Gastroesophageal sphincter (tissue), 4 donors: Measurements from ENCODE around the gene PURA. TPM values are rescaled to one million over a fixed set of nuclear protein-coding genes. Genes with fewer than 3 reads are reported as not detected.

Source experiments
- ATAC-seq: fragments of 150-250 bp; one replicate; pipeline ENCODE4 v1.9.1; 2016; ENCODE audit warnings: mild to moderate bottlenecking, moderate library complexity
- H3K27ac ChIP-seq, 4 donors: fragments of 200-600 bp; sonication (generic) in 3 of 4; 1 replicate in 3 of 4; 2 replicates in 1 of 4; pipeline ENCODE4 v1.5.1; 2016 to 2019
- H3K27me3 ChIP-seq: fragments of 200-600 bp; sonication (generic); one replicate; pipeline ENCODE4 v1.5.1; 2019
- H3K36me3 ChIP-seq, 2 donors: fragments of 200-600 bp; sonication (generic); one replicate each; pipeline ENCODE4 v1.5.1; 2019; ENCODE audit warnings: control low read depth in 1 of 2
- H3K4me1 ChIP-seq, 3 donors: fragments of 200-600 bp; sonication (generic); 1 replicate in 2 of 3; 2 replicates in 1 of 3; pipeline ENCODE4 v1.5.1; 2016 to 2019; ENCODE audit warnings: control low read depth in 2 of 3
- H3K4me3 ChIP-seq, 2 donors: fragments of 200-600 bp; sonication (generic); one replicate each; pipeline ENCODE4 v1.5.1; 2019; ENCODE audit warnings: mild to moderate bottlenecking in 1 of 2, moderate library complexity in 1 of 2
- H3K9me3 ChIP-seq, 3 donors: fragments of 200-600 bp; sonication (generic); one replicate each; pipeline ENCODE4 v1.5.1; 2017 to 2019; ENCODE audit warnings: control low read depth in 2 of 3
- CTCF ChIP-seq, 4 experiments: fragments of 200-600 bp in 2 of 4; fragments of 450-650 bp in 2 of 4; sonication (generic) in 1 of 4; IDR thresholded peaks; one replicate each; pipeline ENCODE4 v1.5.1; 2017 to 2019; ENCODE audit warnings: antibody characterized with exemption in 4 of 4, mild to moderate bottlenecking in 2 of 4, moderate library complexity in 2 of 4
- EP300 ChIP-seq: sonication (generic); formaldehyde crosslinking; IDR thresholded peaks from one replicate; pipeline ENCODE4 v1.6.1; 2017; ENCODE audit warnings: antibody characterized with exemption, mild to moderate bottlenecking
- POLR2A ChIP-seq, 2 donors: fragments of 450-650 bp; IDR thresholded peaks; one replicate each; pipeline ENCODE4 v1.6.1; 2017; ENCODE audit warnings: antibody characterized with exemption in 2 of 2, mild to moderate bottlenecking in 2 of 2, moderate library complexity in 1 of 2
- POLR2AphosphoS5 ChIP-seq: sonication (generic); formaldehyde crosslinking; IDR thresholded peaks from one replicate; pipeline ENCODE4 v1.6.1; 2017; ENCODE audit warnings: antibody characterized with exemption
- WGBS, 2 donors: methylation state at CpG; one replicate each; pipeline ENCODE4 v1.1.5; 2018; ENCODE audit warnings: low coverage in 1 of 2; 5-methylcytosine and 5-hydroxymethylcytosine counted together
- total RNA-seq, 4 donors: library from RNA; depleted of rRNA; stranded (reverse); fragments of >200 nt; gene quantifications; one replicate each; pipeline ENCODE4 v1.1.0, GENCODE V29; 2016

The PURA gene
- total RNA-seq, 4 donors from 2014 or later = 38.0 to 61.0 (median 49.1) TPM

GRCh38 chr5:140125637-140126036 lies 11.7 kb downstream of the PURA start, which contains the start of gene IGIP:
TSS of gene IGIP (plus strand) at chr5:140125937. CDS start at chr5:140128477, 2,540 bp downstream.
- H3K4me1 ChIP-seq = peaks cover 3 to 44% (median 5%) of the 10 kb centered on the region in 3 donors
- WGBS, 2 donors = 92 to 96% methylated on average over 4 of the region's 4 CpGs
- H3K27me3 ChIP-seq = no peaks in the 10 kb centered on the region
- H3K9me3 ChIP-seq = no peaks in the 10 kb centered on the region
- TF ChIP-seq CTCF (IDR thresholded peaks at IDR 0.05) (no peak), POLR2AphosphoS5 (no peak), EP300 (no peak)
- no peak within 1 kb of the TSS for H3K27ac ChIP-seq
- no peak for ATAC-seq
- H3K4me3 ChIP-seq = no peak within 1 kb of the TSS
- H3K36me3 ChIP-seq = no peaks in the 10 kb centered on the region

DNA sequence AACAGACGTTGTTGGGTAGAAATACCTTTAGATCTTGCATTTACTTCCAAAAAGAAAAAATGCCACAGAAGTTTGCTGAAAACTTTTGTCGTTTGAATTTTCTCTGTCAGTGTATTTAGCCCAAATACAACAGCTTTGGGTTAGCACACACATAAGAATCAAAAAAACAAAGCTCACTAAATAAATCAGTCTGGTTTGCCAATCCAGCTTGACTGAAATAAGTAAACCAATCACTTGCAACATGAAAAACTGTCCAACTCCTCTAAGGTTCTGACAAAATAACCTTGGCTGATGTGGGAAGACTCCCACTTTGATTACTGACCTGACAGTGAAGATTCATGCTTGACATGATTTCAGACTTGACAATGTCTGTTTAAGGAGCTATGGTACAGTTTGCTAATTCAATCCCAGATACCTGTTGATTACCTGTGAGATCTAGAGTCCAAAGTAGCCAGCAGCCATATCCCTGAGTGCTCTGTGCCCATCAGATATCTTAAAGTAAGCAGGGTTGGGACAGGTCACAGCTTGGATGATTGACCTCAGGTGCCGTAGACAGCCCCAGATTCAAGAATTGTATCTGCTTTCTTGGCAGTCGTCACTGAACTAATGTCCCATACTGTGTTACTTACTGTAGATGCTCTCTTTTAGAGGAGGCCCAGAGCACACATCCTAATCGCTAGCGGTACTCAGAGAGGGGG lies 12.6 kb downstream of the PURA start:
- Histone ChIP-seq H3K27me3 (no peaks in the 10 kb centered on the region), H3K36me3 (no peaks in the 10 kb centered on the region)
- 90 to 93% methylated on average over 6 of the region's 6 CpGs for WGBS, 2 donors

GRCh38 chr5:140128376-140128775 lies 14.5 kb downstream of the PURA start:
- no peaks in the 10 kb centered on the region for H3K9me3 ChIP-seq
- H3K4me3 ChIP-seq = no peak overlapping the region
- TF ChIP-seq EP300 (no peak), CTCF (IDR thresholded peaks at IDR 0.05) (no peak), POLR2A (IDR thresholded peaks at IDR 0.05) (no peak), POLR2AphosphoS5 (no peak)
- H3K4me1 ChIP-seq = peaks cover 5 to 37% (median 8%) of the 10 kb centered on the region in 3 donors
- H3K27ac ChIP-seq = no peak overlapping the region
- H3K27me3 ChIP-seq = no peaks in the 10 kb centered on the region
- no peak for ATAC-seq
- H3K36me3 ChIP-seq = no peaks in the 10 kb centered on the region
- 87 to 93% methylated on average over 5 of the region's 5 CpGs for WGBS, 2 donors

More for the DNA sequence above, 12.6 kb downstream of the PURA start:
- Histone ChIP-seq H3K9me3 (no peaks in the 10 kb centered on the region), H3K27ac (no peak overlapping the region), H3K4me3 (no peak overlapping the region), H3K4me1 (peaks cover 3 to 40% (median 5%) of the 10 kb centered on the region in 3 donors)
- TF ChIP-seq POLR2A (IDR thresholded peaks at IDR 0.05) = no peak
- TF ChIP-seq CTCF (IDR thresholded peaks at IDR 0.05) = no peak
- no peak for TF ChIP-seq POLR2AphosphoS5
- no peak for TF ChIP-seq EP300
- no peak for ATAC-seq

DNA sequence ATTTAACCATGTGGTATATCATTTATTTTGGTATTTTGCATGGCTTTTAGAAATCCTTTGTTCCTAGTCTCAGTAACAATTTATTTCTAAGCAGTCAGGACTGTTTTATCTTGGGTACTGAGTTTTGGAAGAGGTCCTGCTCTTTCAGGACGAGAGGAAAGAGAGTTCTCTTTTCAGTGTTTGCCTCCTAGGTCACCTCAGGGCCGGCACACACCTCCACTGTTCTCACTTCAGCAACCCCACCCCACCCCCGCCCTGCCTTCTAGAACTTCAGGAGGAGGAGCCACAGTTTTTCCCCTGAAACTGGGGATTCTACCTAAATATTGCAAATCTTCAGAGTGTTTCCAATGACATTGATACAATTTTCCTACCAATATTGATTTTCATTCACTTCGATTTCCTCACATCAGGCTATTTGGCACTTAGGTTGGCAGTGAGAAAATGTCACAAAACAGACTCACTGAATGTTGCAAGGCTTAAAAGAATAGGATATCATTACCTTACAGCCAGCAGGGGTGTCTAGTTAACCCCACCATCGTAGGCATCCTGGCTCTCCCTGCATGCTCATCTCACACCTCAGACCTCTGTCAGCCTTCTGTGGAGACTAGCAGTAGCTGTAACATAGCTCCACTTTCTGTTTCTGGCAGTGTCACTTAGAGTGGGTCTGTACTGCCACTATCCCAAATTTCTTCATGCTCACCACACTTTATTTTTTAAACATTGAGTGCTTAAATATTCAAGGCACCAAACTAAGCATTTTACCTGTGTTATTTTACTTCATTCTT lies 17.2 kb downstream of the PURA start:
- 59 to 73% methylated on average over 2 to 4 of the region's 5 CpGs for WGBS, 2 donors
- no peak overlapping the region for H3K27ac ChIP-seq
- H3K4me3 ChIP-seq = no peak overlapping the region
- TF ChIP-seq POLR2AphosphoS5 (no peak), EP300 (no peak), POLR2A (IDR thresholded peaks at IDR 0.05) (no peak), CTCF (IDR thresholded peaks at IDR 0.05) (no peak)
- no peaks in the 10 kb centered on the region for H3K9me3 ChIP-seq
- H3K27me3 ChIP-seq = no peaks in the 10 kb centered on the region
- no peak for ATAC-seq
- no peaks in the 10 kb centered on the region for H3K36me3 ChIP-seq
- H3K4me1 ChIP-seq = peaks cover 0 to 19% (median 6%) of the 10 kb centered on the region in 3 donors
